Measurements from ENCODE around the gene TWIST2.

TWIST2 gene

DNA sequence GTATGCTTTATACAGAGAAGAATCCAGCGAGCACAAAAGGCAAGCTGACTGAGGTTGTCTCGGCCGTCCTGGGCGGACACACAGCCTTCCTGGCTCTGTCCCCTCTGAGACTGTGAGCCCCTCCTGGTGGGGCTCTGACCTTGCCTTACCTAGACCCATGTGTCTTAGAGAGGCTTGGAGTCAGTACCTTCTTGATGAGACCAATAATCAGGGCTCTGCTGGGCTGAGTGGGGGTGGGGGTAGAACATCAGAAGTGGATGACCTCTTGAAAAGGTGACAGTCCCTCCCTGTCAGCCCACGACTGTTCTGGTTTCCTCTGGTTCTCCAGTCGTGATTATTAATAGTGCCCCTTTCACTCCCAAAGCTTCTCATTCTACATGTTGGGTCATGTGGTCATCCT is 31.2 kb downstream of the TWIST2 start:
- no peak for TF ChIP-seq TAF1 (IDR thresholded peaks at IDR 0.05; ENCODE audit: borderline replicate concordance, insufficient read depth, low read length)
- no peak for TF ChIP-seq POLR2AphosphoS5 (IDR thresholded peaks at IDR 0.05; ENCODE audit: low read depth, low read length)
- no peak for TF ChIP-seq FOXP2 (optimal IDR thresholded peaks at IDR 0.05; ENCODE audit: borderline replicate concordance, extremely low read depth, extremely low read length, insufficient read depth)
- no peak for TF ChIP-seq SIN3A (IDR thresholded peaks at IDR 0.05; ENCODE audit: borderline replicate concordance, insufficient read depth, low read length)
- TF ChIP-seq, protein P1, sequence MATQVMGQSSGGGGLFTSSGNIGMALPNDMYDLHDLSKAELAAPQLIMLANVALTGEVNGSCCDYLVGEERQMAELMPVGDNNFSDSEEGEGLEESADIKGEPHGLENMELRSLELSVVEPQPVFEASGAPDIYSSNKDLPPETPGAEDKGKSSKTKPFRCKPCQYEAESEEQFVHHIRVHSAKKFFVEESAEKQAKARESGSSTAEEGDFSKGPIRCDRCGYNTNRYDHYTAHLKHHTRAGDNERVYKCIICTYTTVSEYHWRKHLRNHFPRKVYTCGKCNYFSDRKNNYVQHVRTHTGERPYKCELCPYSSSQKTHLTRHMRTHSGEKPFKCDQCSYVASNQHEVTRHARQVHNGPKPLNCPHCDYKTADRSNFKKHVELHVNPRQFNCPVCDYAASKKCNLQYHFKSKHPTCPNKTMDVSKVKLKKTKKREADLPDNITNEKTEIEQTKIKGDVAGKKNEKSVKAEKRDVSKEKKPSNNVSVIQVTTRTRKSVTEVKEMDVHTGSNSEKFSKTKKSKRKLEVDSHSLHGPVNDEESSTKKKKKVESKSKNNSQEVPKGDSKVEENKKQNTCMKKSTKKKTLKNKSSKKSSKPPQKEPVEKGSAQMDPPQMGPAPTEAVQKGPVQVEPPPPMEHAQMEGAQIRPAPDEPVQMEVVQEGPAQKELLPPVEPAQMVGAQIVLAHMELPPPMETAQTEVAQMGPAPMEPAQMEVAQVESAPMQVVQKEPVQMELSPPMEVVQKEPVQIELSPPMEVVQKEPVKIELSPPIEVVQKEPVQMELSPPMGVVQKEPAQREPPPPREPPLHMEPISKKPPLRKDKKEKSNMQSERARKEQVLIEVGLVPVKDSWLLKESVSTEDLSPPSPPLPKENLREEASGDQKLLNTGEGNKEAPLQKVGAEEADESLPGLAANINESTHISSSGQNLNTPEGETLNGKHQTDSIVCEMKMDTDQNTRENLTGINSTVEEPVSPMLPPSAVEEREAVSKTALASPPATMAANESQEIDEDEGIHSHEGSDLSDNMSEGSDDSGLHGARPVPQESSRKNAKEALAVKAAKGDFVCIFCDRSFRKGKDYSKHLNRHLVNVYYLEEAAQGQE (IDR thresholded peaks at IDR 0.05; ENCODE audit: insufficient read depth in 1 of 2, low read depth in 2 of 2, low read length in 2 of 2) = no peak

DNA sequence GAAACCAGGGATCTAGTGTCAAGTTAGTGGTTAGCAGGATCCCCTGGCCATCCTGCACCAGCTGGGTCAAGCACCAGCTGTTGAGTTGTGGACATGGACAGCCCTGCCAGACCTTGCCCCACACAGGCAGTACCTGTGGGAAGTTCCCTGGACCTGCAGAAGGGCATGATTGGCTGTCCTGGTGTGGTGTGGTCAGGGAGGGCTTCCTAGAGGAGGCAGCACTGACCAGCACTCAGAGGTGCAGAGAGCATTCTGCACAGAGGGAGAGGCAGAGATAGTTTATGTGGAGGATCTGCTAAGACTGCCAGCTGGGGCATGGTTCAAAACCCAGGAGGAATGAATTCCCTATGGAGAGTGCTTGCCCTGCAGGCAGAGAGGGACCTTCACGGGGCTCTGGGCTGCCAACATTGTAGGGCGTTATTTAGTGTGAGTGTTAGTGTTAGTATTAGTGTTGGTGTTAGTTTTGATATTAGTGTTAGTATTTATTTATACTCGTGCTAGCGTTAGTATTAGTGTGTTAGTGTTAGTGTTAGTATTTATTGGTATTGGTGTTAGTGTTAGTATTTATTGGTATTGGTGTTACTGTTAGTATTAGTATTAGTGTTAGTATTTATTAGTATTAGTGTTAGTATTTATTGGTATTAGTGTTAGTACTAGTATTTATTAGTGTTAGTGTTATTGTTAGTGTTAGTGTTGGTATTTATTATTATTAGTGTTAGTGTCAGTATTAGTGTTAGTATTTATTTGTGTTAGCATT is 31.9 kb downstream of the TWIST2 start:
- TF ChIP-seq, protein P1 (IDR thresholded peaks at IDR 0.05; ENCODE audit: insufficient read depth in 1 of 2, low read depth in 2 of 2, low read length in 2 of 2) = no peak
- TF ChIP-seq SIN3A (IDR thresholded peaks at IDR 0.05; ENCODE audit: borderline replicate concordance, insufficient read depth, low read length) = no peak
- no peak for TF ChIP-seq TAF1 (IDR thresholded peaks at IDR 0.05; ENCODE audit: borderline replicate concordance, insufficient read depth, low read length)
- TF ChIP-seq FOXP2 (optimal IDR thresholded peaks at IDR 0.05; ENCODE audit: borderline replicate concordance, extremely low read depth, extremely low read length, insufficient read depth) = no peak
- no peak for TF ChIP-seq POLR2AphosphoS5 (IDR thresholded peaks at IDR 0.05; ENCODE audit: low read depth, low read length)

DNA sequence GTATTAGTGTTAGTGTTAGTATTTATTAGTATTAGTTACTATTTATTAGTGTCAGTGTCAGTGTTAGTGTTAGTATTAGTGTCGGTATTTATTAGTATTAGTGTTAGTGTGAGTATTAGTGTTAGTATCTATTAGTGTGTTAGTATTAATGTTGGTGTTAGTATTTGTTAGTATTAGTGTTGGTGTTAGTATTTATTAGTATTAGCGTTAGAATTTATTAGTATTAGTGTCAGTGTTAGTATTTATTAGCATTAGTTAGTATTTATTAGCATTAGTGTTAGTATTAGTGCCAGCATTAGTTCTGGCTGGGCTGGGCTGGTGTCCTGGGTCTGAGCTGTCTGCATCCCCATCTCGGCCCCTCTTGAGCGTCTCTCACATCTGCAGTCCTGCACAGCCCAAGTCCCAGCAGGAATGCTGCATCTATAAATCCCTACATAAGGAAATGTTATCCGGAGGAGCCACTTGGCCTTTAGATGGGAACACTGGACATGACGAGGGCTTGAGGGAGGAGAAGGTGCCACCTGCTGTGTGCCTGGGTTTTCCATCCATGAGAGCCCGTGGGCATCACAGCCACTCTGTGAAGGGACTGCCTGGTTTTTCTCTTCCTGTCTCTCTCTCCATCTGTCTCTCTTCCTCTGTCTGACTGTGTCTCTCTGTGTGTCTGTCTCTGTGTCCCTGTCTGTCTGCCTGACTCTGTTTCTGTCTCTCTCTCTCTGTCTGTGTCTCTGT is 33.6 kb downstream of the TWIST2 start:
- TF ChIP-seq FOXP2 (optimal IDR thresholded peaks at IDR 0.05; ENCODE audit: borderline replicate concordance, extremely low read depth, extremely low read length, insufficient read depth) (no peak), POLR2AphosphoS5 (IDR thresholded peaks at IDR 0.05; ENCODE audit: low read depth, low read length) (no peak), SIN3A (IDR thresholded peaks at IDR 0.05; ENCODE audit: borderline replicate concordance, insufficient read depth, low read length) (no peak), TAF1 (IDR thresholded peaks at IDR 0.05; ENCODE audit: borderline replicate concordance, insufficient read depth, low read length) (no peak)
- TF ChIP-seq, protein P1 (IDR thresholded peaks at IDR 0.05; ENCODE audit: insufficient read depth in 1 of 2, low read depth in 2 of 2, low read length in 2 of 2) = no peak

DNA sequence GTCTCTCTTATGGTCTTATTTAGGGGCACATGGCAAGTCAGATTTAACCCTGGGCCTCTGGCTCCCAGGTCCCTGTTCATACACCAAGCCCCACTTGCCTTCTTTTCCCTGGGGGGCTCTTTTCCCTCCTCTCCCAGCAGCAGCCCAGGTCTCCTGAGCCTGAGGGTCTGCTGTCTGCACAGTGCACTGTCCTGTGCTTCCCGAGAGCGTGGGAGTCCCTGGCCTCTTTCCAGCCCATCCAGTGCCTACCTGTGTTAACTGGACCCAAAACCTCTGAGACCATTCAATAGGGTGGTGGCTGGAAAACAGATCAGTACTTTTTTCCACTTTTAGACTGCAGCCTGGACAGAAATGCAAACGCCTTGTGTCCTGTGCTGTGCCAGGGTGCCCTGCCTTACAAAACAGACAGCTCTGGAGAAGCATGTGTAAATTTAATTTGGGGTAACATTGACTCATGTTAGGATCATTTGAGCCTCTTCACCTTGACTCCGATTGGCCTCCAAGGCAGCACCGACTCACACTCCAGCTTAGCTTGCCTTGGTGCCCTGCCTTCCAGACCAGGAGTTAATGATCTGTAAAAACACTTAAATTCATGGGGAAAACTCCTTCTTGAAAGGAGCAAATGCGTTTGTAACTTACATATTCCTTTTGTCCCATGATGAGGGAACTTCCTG is 34.3 kb downstream of the TWIST2 start:
- TF ChIP-seq FOXP2 (optimal IDR thresholded peaks at IDR 0.05; ENCODE audit: borderline replicate concordance, extremely low read depth, extremely low read length, insufficient read depth) (no peak), TAF1 (IDR thresholded peaks at IDR 0.05; ENCODE audit: borderline replicate concordance, insufficient read depth, low read length) (no peak), SIN3A (IDR thresholded peaks at IDR 0.05; ENCODE audit: borderline replicate concordance, insufficient read depth, low read length) (no peak), POLR2AphosphoS5 (IDR thresholded peaks at IDR 0.05; ENCODE audit: low read depth, low read length) (no peak)
- TF ChIP-seq, protein P1 (IDR thresholded peaks at IDR 0.05; ENCODE audit: insufficient read depth in 1 of 2, low read depth in 2 of 2, low read length in 2 of 2) = no peak
